ENCODE data around the gene WDR38. TPM values are rescaled to one million over a fixed set of nuclear protein-coding genes. Genes with fewer than 3 reads are reported as not detected.
A peak's percentile ranks its signal among the peaks of the same experiment; 100 is the strongest.
"Not testable (repeated sequence)": the region's sequence is repeated elsewhere in the genome, so short reads cannot be mapped to it uniquely, and the experiment has no call there.

WDR38 gene
- total RNA-seq, 1 donor from 2014 or later: not detected

DNA sequence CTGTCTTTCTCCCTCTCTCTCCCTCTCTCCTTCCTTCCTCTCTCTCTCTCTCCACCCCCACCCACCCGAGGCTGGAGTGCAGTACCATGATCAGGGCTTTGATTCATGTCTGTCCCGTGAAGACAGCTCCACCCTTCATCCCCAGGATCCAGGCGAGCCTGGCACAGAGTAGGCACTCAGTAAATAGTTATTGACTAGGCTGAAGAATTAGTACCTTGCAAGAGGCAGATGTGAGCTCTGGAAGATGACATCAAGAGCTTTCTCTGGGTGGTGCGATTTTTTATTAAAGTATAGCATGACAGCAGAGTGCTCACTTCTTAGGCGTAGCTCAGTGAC lies 24.0 kb upstream of the WDR38 start:
- peaks cover 8% of the 10 kb centered on the region for H3K4me1 ChIP-seq
- ATAC-seq: no peak
- H3K4me3 ChIP-seq: no peak overlapping the region
- H3K27me3 ChIP-seq: no peaks in the 10 kb centered on the region
- intact Hi-C loops (cut with DNase I): no loop called here
- H3K27ac ChIP-seq: no peak overlapping the region
- DNase-seq: no peak
- no peaks in the 10 kb centered on the region for H3K36me3 ChIP-seq
- TF ChIP-seq, protein P1, sequence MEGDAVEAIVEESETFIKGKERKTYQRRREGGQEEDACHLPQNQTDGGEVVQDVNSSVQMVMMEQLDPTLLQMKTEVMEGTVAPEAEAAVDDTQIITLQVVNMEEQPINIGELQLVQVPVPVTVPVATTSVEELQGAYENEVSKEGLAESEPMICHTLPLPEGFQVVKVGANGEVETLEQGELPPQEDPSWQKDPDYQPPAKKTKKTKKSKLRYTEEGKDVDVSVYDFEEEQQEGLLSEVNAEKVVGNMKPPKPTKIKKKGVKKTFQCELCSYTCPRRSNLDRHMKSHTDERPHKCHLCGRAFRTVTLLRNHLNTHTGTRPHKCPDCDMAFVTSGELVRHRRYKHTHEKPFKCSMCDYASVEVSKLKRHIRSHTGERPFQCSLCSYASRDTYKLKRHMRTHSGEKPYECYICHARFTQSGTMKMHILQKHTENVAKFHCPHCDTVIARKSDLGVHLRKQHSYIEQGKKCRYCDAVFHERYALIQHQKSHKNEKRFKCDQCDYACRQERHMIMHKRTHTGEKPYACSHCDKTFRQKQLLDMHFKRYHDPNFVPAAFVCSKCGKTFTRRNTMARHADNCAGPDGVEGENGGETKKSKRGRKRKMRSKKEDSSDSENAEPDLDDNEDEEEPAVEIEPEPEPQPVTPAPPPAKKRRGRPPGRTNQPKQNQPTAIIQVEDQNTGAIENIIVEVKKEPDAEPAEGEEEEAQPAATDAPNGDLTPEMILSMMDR (IDR thresholded peaks at IDR 0.05): no peak
- no peaks in the 10 kb centered on the region for H3K9me3 ChIP-seq

DNA sequence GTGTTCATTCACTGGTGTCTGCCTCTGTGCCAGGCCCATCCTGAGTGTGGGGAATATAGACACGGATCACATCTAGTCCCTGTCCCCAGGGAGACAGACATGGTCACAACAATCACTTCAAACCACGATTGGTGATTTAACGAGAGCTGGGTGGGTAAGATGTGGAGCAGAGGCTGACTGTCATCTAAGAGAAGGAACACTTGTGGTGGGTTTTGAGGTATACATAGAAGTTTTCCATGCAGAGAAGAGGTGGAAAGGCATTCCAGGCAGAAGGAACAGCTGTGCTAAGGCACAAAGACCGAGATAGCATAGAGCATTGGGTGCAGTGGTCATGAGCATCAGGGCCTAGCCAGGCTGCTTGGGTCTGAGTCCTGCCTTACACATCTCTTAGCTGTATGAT lies 22.7 kb upstream of the WDR38 start:
- intact Hi-C loops (cut with DNase I): no loop called here
- H3K9me3 ChIP-seq: no peaks in the 10 kb centered on the region
- no peak for ATAC-seq

DNA sequence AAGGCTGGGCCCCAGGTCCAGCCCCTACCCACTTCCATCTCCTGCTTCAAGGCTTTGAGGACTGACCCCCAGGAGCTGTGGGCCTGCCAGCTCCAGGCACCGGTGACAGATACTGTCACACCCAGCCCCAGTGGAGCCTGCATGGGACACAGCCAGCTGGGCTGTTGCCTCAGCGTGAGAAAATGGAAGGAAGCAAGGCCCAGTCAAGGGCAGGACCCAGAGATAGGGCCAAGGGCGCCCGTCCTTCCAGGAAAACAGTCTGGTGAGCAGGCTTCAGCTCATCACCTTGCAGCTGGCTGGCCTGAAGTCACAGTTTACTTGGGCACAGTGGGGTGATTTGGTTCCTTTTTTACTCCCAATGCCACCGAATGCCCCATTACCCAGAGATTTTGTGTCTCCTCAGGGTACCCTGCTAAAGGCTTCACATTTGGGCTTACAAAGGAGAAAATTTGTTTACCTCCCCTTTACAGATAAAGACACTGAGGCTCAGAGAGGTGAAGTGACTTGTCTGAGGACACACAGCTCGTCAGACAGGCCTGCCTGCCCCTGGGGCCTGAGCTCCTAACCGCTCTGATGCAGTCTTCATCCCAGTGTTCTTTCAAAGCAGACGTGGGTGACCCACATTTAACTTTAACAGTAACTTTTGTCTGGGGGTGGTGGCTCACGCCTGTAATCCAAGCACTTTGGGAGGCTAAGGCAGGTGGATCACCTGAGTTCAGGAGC lies 21.5 kb upstream of the WDR38 start:
- Histone ChIP-seq H3K36me3 (no peaks in the 10 kb centered on the region), H3K4me3 (no peak overlapping the region), H3K27me3 (no peaks in the 10 kb centered on the region), H3K9me3 (no peaks in the 10 kb centered on the region), H3K4me1 (peaks cover 17% of the 10 kb centered on the region), H3K27ac (no peak overlapping the region)
- intact Hi-C loops (cut with DNase I): no loop called here
- TF ChIP-seq, protein P1 (IDR thresholded peaks at IDR 0.05): no peak
- DNase-seq (no peak), ATAC-seq (peak; percentile 51)

More for the DNA sequence above, 22.7 kb upstream of the WDR38 start:
- no peaks in the 10 kb centered on the region for H3K36me3 ChIP-seq
- no peak overlapping the region for H3K27ac ChIP-seq
- peaks cover 17% of the 10 kb centered on the region for H3K4me1 ChIP-seq
- no peaks in the 10 kb centered on the region for H3K27me3 ChIP-seq
- no peak for DNase-seq
- TF ChIP-seq, protein P1 (IDR thresholded peaks at IDR 0.05): no peak
- no peak overlapping the region for H3K4me3 ChIP-seq

DNA sequence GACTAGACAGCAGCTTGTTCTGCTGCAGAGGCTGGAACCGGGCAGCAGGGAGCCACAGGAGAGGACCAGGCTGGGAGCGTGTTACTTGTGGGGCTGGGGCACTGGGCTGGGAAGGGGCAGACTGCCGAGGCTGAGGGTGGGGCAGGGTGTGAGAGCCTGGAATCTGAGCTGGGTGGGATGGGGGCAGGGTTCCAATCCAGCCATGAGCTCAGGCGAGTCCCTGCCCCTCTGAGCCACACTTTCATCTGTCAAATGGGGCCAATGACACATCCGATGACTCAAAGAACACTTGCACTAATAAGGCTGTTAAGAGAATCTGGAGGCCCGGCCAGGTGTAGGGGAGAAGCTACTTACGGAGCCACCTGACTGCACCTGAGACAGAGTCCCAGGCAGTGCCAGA lies 18.7 kb upstream of the WDR38 start:
- ATAC-seq: peak; percentile 32
- no peaks in the 10 kb centered on the region for H3K9me3 ChIP-seq
- no peaks in the 10 kb centered on the region for H3K27me3 ChIP-seq
- TF ChIP-seq, protein P1 (IDR thresholded peaks at IDR 0.05): no peak
- H3K36me3 ChIP-seq: no peaks in the 10 kb centered on the region
- intact Hi-C loops (cut with DNase I): no loop called here
- no peak overlapping the region for H3K27ac ChIP-seq
- peaks cover 17% of the 10 kb centered on the region for H3K4me1 ChIP-seq
- no peak overlapping the region for H3K4me3 ChIP-seq
- no peak for DNase-seq

DNA sequence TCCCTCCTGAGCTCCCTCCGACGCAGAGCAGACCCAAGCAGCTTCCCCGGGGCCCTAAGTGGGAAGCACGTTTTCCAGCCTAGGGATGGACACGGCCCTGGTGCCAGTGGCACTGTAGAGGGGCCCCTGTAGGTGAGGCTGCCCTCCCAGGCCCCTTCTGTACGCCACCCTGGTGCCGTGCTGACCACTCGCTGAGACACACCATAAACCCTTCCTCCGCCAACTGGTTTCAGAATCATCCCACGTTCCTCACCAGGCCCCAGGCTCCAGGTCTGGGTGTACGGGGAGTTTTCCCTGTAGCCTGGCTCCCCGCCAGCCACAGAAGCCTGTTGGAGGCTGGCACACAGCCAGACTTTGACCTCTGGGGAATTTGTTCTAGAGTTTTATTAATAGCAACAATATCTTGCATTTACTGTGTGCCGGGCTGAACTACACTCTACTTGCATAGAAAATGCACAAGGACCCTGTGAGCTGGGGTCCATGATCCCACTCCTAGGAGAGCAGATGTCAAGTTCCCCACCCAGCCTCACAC lies 18.2 kb upstream of the WDR38 start:
- no peaks in the 10 kb centered on the region for H3K27me3 ChIP-seq
- no peaks in the 10 kb centered on the region for H3K9me3 ChIP-seq
- no peaks in the 10 kb centered on the region for H3K36me3 ChIP-seq
- peak; percentile 38 for ATAC-seq
- intact Hi-C loops (cut with DNase I): no loop called here
- H3K27ac ChIP-seq: no peak overlapping the region
- no peak overlapping the region for H3K4me3 ChIP-seq
- no peak for DNase-seq
- TF ChIP-seq, protein P1 (IDR thresholded peaks at IDR 0.05): no peak
- peaks cover 17% of the 10 kb centered on the region for H3K4me1 ChIP-seq

DNA sequence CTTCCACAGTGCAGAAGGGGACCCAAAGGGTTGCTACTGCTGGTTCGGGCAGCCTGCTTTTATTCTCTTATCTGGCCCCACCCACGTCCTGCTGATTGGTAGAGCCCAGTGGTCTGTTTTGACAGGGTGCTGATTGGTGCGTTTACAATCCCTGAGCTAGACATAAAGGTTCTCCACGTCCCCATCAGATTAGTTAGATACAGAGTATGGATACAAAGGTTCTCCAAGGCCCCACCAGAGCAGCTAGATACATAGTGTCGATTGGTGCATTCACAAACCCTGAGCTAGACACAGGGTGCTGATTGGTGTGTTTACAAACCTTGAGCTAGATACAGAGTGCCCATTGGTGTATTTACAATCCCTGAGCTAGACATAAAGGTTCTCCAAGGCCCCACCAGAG lies 15.1 kb upstream of the WDR38 start:
- H3K27me3 ChIP-seq; ATAC-seq; H3K27ac ChIP-seq; H3K4me1 ChIP-seq; H3K9me3 ChIP-seq; intact Hi-C loops (cut with DNase I); DNase-seq; H3K36me3 ChIP-seq; H3K4me3 ChIP-seq: not testable (repeated sequence)

DNA sequence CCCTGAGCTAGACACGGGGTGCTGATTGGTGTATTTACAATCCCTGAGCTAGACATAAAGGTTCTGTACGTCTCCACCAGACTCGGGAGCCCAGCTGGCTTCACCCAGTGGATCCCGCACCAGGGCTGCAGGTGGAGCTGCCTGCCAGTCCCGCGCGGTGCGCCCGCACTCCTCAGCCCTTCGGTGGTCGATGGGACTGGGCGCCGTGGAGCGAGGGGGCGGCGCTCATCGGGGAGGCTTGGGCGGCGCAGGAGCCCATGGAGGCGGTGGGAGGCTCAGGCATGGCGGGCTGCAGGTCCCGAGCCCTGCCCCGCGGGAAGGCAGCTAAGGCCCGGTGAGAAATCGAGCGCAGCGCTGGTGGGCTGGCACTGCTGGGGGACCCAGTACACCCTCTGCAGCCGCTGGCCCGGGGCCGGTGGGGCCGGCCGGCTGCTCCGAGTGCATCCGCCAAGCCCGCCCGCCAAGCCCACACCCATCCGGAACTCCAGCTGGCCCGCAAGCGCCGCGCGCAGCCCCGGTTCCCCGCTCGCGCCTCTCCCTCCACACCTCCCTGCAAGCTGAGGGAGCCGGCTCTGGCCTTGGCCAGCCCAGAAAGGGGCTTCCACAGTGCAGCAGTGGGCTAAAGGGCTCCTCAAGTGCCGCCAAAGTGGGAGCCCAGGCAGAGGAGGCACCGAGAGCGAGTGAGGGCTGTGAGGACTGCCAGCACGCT lies 14.5 kb upstream of the WDR38 start:
- H3K9me3 ChIP-seq; H3K4me1 ChIP-seq; H3K36me3 ChIP-seq; intact Hi-C loops (cut with DNase I); H3K27ac ChIP-seq; DNase-seq; H3K27me3 ChIP-seq; ATAC-seq; H3K4me3 ChIP-seq: not testable (repeated sequence)
